AG08396 (cell line): Measurements from ENCODE around the gene LIMS3.
"Not testable (repeated sequence)": the region's sequence is repeated elsewhere in the genome, so short reads cannot be mapped to it uniquely, and the experiment has no call there.

Source experiments
- DNase-seq: peaks from one replicate; pipeline ENCODE4 v3.0.0; 2012; ENCODE audit warnings: low spot score, mixed read lengths

The LIMS3 gene

GRCh38 chr2:109898462-109899336 lies at the start of gene LIMS3:
Gene LIMS3 (plus strand): TSS chr2:109898688. CDS start chr2:109898729, 41 bp downstream.
- not testable (repeated sequence) for DNase-seq

GRCh38 chr2:109871129-109871751 lies 27.2 kb upstream of the LIMS3 start:
- not testable (repeated sequence) for DNase-seq

GRCh38 chr2:109876625-109877024 lies 21.9 kb upstream of the LIMS3 start:
- DNase-seq, result not testable (repeated sequence)

GRCh38 chr2:109882112-109882511 lies 16.4 kb upstream of the LIMS3 start:
- not testable (repeated sequence) for DNase-seq

- not testable (repeated sequence) for DNase-seq
Observed at GRCh38 chr2:109888414-109888813, 10.1 kb upstream of the LIMS3 start.

- not testable (repeated sequence) for DNase-seq
Observed at GRCh38 chr2:109889909-109890308, 8.6 kb upstream of the LIMS3 start.

- DNase-seq, result not testable (repeated sequence)
Observed at GRCh38 chr2:109891024-109891423, 7.5 kb upstream of the LIMS3 start.

- not testable (repeated sequence) for DNase-seq
Observed at GRCh38 chr2:109893736-109894135, 4.8 kb upstream of the LIMS3 start.

- DNase-seq, result not testable (repeated sequence)
Observed at GRCh38 chr2:109894141-109894540, 4.3 kb upstream of the LIMS3 start.

GRCh38 chr2:109895090-109895869 lies 3.2 kb upstream of the LIMS3 start:
- DNase-seq, result not testable (repeated sequence)

- not testable (repeated sequence) for DNase-seq
Observed at GRCh38 chr2:109896212-109896611, 2.3 kb upstream of the LIMS3 start.

GRCh38 chr2:109897769-109898461 lies 573 bp upstream of the LIMS3 start:
- DNase-seq, result not testable (repeated sequence)

- not testable (repeated sequence) for DNase-seq
Observed at GRCh38 chr2:109905796-109906195, 7.3 kb downstream of the LIMS3 start.

- DNase-seq, result not testable (repeated sequence)
Observed at GRCh38 chr2:109908626-109909025, 10.1 kb downstream of the LIMS3 start.

- DNase-seq, result not testable (repeated sequence)
Observed at GRCh38 chr2:109910789-109911188, 12.3 kb downstream of the LIMS3 start.

- DNase-seq, result not testable (repeated sequence)
Observed at GRCh38 chr2:109913911-109914310, 15.4 kb downstream of the LIMS3 start.

GRCh38 chr2:109914552-109914951 lies 16.1 kb downstream of the LIMS3 start:
- DNase-seq, result not testable (repeated sequence)

GRCh38 chr2:109915830-109916229 lies 17.3 kb downstream of the LIMS3 start:
- DNase-seq, result not testable (repeated sequence)

GRCh38 chr2:109920162-109920561 lies 21.7 kb downstream of the LIMS3 start:
- DNase-seq, result not testable (repeated sequence)

- DNase-seq, result not testable (repeated sequence)
Observed at GRCh38 chr2:109921543-109922384, 23.3 kb downstream of the LIMS3 start.

GRCh38 chr2:109924481-109924880 lies 26.0 kb downstream of the LIMS3 start:
- not testable (repeated sequence) for DNase-seq
